Spleen (tissue), 7 donors: Measurements from ENCODE around the gene MTFMT.

ENCODE experiments used
- CTCF ChIP-seq, 11 experiments: fragments of 200-600 bp in 7 of 11; fragments of 450-650 bp in 4 of 11; sonication (generic) in 4 of 11; IDR thresholded peaks in 8 of 11; conservative IDR thresholded peaks in 3 of 11; 1 replicate in 7 of 11; 2 replicates in 4 of 11; pipeline versions ENCODE4 v1.4.0 to v1.8.0; 2016 to 2021; ENCODE audit warnings: antibody characterized with exemption in 11 of 11, inconsistent platforms in 4 of 11, mild to moderate bottlenecking in 1 of 11
- POLR2A ChIP-seq, 3 donors: fragments of 450-650 bp; IDR thresholded peaks; one replicate each; pipeline ENCODE4 v1.5.1; 2017; ENCODE audit warnings: antibody characterized with exemption in 3 of 3, mild to moderate bottlenecking in 1 of 3
- donor health status: DM: no; HTN: no; CAD: no; lungs with moderate emphysema.
- donor health status: DM: no; HTN: no; CAD: no.
- donor health status: DM: no; HTN: no; CAD: no.

- TF ChIP-seq CTCF (IDR thresholded peaks at IDR 0.05 in 8 of 11, conservative IDR thresholded peaks at IDR 0.05 in 3 of 11) (no peak), POLR2A (IDR thresholded peaks at IDR 0.05) (no peak)
These were observed 22.6 kb downstream of the MTFMT start for GRCh38 chr15:65006876-65007275.
